SK-N-SH (cell line): ENCODE results near the gene NOL4L. TPM values are rescaled to one million over a fixed set of nuclear protein-coding genes. Genes with fewer than 3 reads are reported as not detected.

Experiments
- CTCF ChIA-PET: fragments of 300-600, 350-600 bp; formaldehyde crosslinking; extraction: SDS; loops from one replicate; lab custom pipeline; 2021; lab: Yijun Ruan, JAX
- POLR2A ChIA-PET: fragments of 350-600 bp; sonication (Branson Sonifier 250); formaldehyde crosslinking; extraction: SDS; loops from one replicate; lab custom pipeline; 2020; ENCODE audit warnings: antibody characterized with exemption, inconsistent platforms; lab: Yijun Ruan, JAX
- DNase-seq: peaks from one replicate; pipeline ENCODE4 v3.0.0; 2012
- H2AFZ ChIP-seq: fragments of 200-600 bp; sonication (generic); 2 replicates; pipeline ENCODE4 v1.8.1; 2016; ENCODE audit warnings: antibody characterized with exemption, mild to moderate bottlenecking, low read depth
- H3F3A ChIP-seq: fragments of 200-600 bp; sonication (generic); replicated peaks from 2 replicates; pipeline ENCODE3; 2016; ENCODE audit warnings: antibody characterized with exemption, mild to moderate bottlenecking; ENCODE audit not compliant: insufficient read depth
- H3K27ac ChIP-seq, 2 experiments: fragments of 200-500 bp in 1 of 2; fragments of 200-600 bp in 1 of 2; sonication (Bioruptor generic) in 1 of 2; sonication (generic), shearing (Covaris generic) in 1 of 2; 2 replicates each; pipeline versions ENCODE4 v1.5.1 to v1.6.1; 2014 to 2016; ENCODE audit warnings: low read depth in 2 of 2, inconsistent platforms in 1 of 2, low read length in 1 of 2, mild to moderate bottlenecking in 1 of 2, mixed read lengths in 1 of 2
- H3K27me3 ChIP-seq: fragments of 200-600 bp; sonication (generic), shearing (Covaris generic); 2 replicates; pipeline ENCODE4 v1.6.1; 2016; ENCODE audit warnings: mixed run types; ENCODE audit not compliant: insufficient read depth
- H3K36me3 ChIP-seq, 2 experiments: fragments of 200-500 bp in 1 of 2; fragments of 200-600 bp in 1 of 2; sonication (Bioruptor generic) in 1 of 2; sonication (generic) in 1 of 2; replicated peaks in 1 of 2; 2 replicates each; pipeline versions ENCODE3 to v1.5.1; 2014 to 2016; ENCODE audit warnings: low read length in 1 of 2, mild to moderate bottlenecking in 1 of 2; ENCODE audit not compliant: insufficient read depth in 2 of 2, control insufficient read depth in 1 of 2
- H3K4me1 ChIP-seq, 2 experiments: fragments of 200-500 bp in 1 of 2; fragments of 200-600 bp in 1 of 2; sonication (Bioruptor generic) in 1 of 2; sonication (generic), shearing (Covaris generic) in 1 of 2; 2 replicates each; pipeline versions ENCODE4 v1.5.1 to v1.6.1; 2014 to 2016; ENCODE audit warnings: low read depth in 1 of 2, low read length in 1 of 2, mixed run types in 1 of 2; ENCODE audit not compliant: insufficient read depth in 2 of 2, control insufficient read depth in 1 of 2
- H3K4me2 ChIP-seq: fragments of 200-600 bp; sonication (generic), shearing (Covaris generic); 2 replicates; pipeline ENCODE4 v1.6.1; 2017; ENCODE audit warnings: mixed run types
- H3K4me3 ChIP-seq, 2 experiments: fragments of 200-500 bp in 1 of 2; fragments of 200-600 bp in 1 of 2; sonication (Bioruptor generic) in 1 of 2; sonication (generic), shearing (Covaris generic) in 1 of 2; 2 replicates each; pipeline versions ENCODE4 v1.5.1 to v1.8.1; 2014 to 2016; ENCODE audit warnings: low read depth in 2 of 2, inconsistent platforms in 1 of 2, low read length in 1 of 2, mild to moderate bottlenecking in 1 of 2, mixed read lengths in 1 of 2, moderate library complexity in 1 of 2
- H3K79me2 ChIP-seq: fragments of 200-600 bp; sonication (generic); 2 replicates; pipeline ENCODE4 v1.8.1; 2017; ENCODE audit warnings: mild to moderate bottlenecking; ENCODE audit not compliant: insufficient read depth
- H3K9ac ChIP-seq: fragments of 200-600 bp; sonication (generic); 2 replicates; pipeline ENCODE4 v1.6.1; 2017; ENCODE audit warnings: mixed run types
- H3K9me2 ChIP-seq: fragments of 200-600 bp; sonication (generic); 2 replicates; pipeline ENCODE4 v1.6.1; 2017; ENCODE audit warnings: mixed run types
- H3K9me3 ChIP-seq: fragments of 200-600 bp; sonication (generic); 2 replicates; pipeline ENCODE4 v1.6.1; 2017; ENCODE audit warnings: mixed run types, mild to moderate bottlenecking, moderate library complexity
- H4K20me1 ChIP-seq: fragments of 200-600 bp; sonication (generic); 2 replicates; pipeline ENCODE4 v1.6.1; 2017; ENCODE audit warnings: mild to moderate bottlenecking, mixed run types; ENCODE audit not compliant: insufficient read depth
- ELF1 ChIP-seq: IDR thresholded peaks from 2 replicates; pipeline ENCODE4 v1.4.0; 2012
- EZH2phosphoT487 ChIP-seq: fragments of 200-600 bp; sonication (generic); IDR thresholded peaks from 2 replicates; pipeline ENCODE4 v1.6.1; 2017; ENCODE audit warnings: low read depth, mixed run types, mild to moderate bottlenecking, antibody characterized with exemption, moderate library complexity, borderline replicate concordance
- FOSL2 ChIP-seq: IDR thresholded peaks from 2 replicates; pipeline ENCODE4 v1.4.0; 2012; ENCODE audit warnings: low read depth, mild to moderate bottlenecking, moderate library complexity, borderline replicate concordance
- FOXM1 ChIP-seq: IDR thresholded peaks from 2 replicates; pipeline ENCODE4 v1.4.0; 2012; ENCODE audit warnings: low read depth, mild to moderate bottlenecking
- JUND ChIP-seq: IDR thresholded peaks from 2 replicates; pipeline ENCODE4 v1.4.0; 2012
- MEF2A ChIP-seq: IDR thresholded peaks from 2 replicates; pipeline ENCODE4 v1.4.0; 2012; ENCODE audit warnings: low read depth, borderline replicate concordance
- MXI1 ChIP-seq: IDR thresholded peaks from 2 replicates; pipeline ENCODE4 v1.6.1; 2012; ENCODE audit warnings: mild to moderate bottlenecking, low read depth, low read length, improper control_type of control experiment
- NRF1 ChIP-seq: IDR thresholded peaks from 2 replicates; pipeline ENCODE4 v1.6.1; 2012; ENCODE audit warnings: low read depth, mild to moderate bottlenecking, low read length
- RCOR1 ChIP-seq: fragments of 150-350 bp; IDR thresholded peaks from 2 replicates; pipeline ENCODE4 v1.6.1; 2017; ENCODE audit warnings: antibody characterized with exemption, low read length
- SIN3A ChIP-seq: IDR thresholded peaks from 2 replicates; pipeline ENCODE4 v1.6.1; 2012; ENCODE audit warnings: low read depth, mild to moderate bottlenecking, low read length, moderate library complexity, borderline replicate concordance
- SMC3 ChIP-seq: IDR thresholded peaks from 2 replicates; pipeline ENCODE4 v1.6.1; 2012; ENCODE audit warnings: low read depth, low read length, improper control_type of control experiment
- TEAD4 ChIP-seq: IDR thresholded peaks from 2 replicates; pipeline ENCODE4 v1.4.0; 2012; ENCODE audit warnings: mild to moderate bottlenecking, borderline replicate concordance; ENCODE audit not compliant: insufficient read depth
- YY1 ChIP-seq: IDR thresholded peaks from 2 replicates; pipeline ENCODE4 v1.4.0; 2012; ENCODE audit warnings: low read depth, mild to moderate bottlenecking
- WGBS: methylation state at CpG from one replicate; pipeline ENCODE4 v1.1.6; 2017; ENCODE audit warnings: low lambda C conversion rate; 5-methylcytosine and 5-hydroxymethylcytosine counted together
- polyA plus RNA-seq, 3 experiments: library from polyadenylated mRNA; depleted of rRNA; stranded (reverse); fragments of >200 nt; gene quantifications; 2 replicates each; pipeline ENCODE4 v1.2.3, GENCODE V29; 2012
- TF ChIP-seq, protein P1 (sequence below): IDR thresholded peaks from 2 replicates; pipeline ENCODE4 v1.4.0; 2012; ENCODE audit warnings: low read depth
- TF ChIP-seq, protein P2 (sequence below): IDR thresholded peaks from 2 replicates; pipeline ENCODE4; 2012
- TF ChIP-seq, protein P3 (sequence below): IDR thresholded peaks from 2 replicates; pipeline ENCODE4 v1.4.0; 2012; ENCODE audit warnings: low read depth, borderline replicate concordance
- TF ChIP-seq, protein P4 (sequence below): IDR thresholded peaks from 2 replicates; pipeline ENCODE4 v1.6.1; 2012; ENCODE audit warnings: mild to moderate bottlenecking, low read depth, low read length, moderate library complexity
- TF ChIP-seq, protein P5 (sequence below): fragments of 150-350 bp; IDR thresholded peaks from 2 replicates; pipeline ENCODE4 v1.6.1; 2017; ENCODE audit warnings: antibody characterized with exemption, low read length, low read depth, borderline replicate concordance

The NOL4L gene
- polyA plus RNA-seq, 1 of the 3 experiments (the other 2 are of a cell fraction), result 14.3 TPM

DNA sequence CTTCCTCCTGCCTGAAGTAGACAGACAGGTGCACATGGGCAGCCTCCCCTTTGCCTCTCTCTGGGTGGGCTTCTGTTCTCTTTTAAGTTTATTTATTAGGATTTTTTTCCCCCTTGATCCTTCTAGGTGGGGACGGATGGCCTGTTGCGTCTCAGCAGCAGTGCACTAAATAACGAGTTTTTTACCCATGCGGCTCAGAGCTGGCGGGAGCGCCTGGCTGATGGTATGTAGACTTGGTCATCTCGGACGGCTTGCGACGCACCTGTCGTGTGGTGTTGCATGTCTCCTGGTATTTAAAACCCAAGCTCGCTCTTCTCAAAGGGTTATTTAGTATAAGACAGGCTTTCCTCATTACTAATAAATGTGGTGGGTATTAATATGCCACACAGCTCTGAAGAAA is 153.7 kb downstream of the NOL4L start:
- Histone ChIP-seq H3K27ac (no peak overlapping the region), H3K4me1 (no peaks in the 10 kb centered on the region), H3K9me2 (no peaks in the 10 kb centered on the region), H3K9ac (no peak overlapping the region), H2AFZ (no peak overlapping the region), H4K20me1 (peaks cover 19% of the 10 kb centered on the region), H3K79me2 (peaks cover 34% of the 10 kb centered on the region), H3K27me3 (no peaks in the 10 kb centered on the region), H3F3A (no peaks in the 10 kb centered on the region), H3K4me3 (no peak overlapping the region), H3K9me3 (no peaks in the 10 kb centered on the region), H3K36me3 (peaks cover 68 to 87% of the 10 kb centered on the region in 2 experiments), H3K4me2 (no peak overlapping the region)
- CTCF ChIA-PET, result interaction anchor here (0.7 to 2.6 kb wide), 4 partner anchors 9 to 72 kb away, joined by 3 to 8 read pairs (median 4); no protein-coding TSS in a partner anchor
- WGBS, result 97% methylated on average over 12 of the region's 12 CpGs
- DNase-seq, result no peak
- POLR2A ChIA-PET, result no interaction called here
- TF ChIP-seq FOXM1 (no peak), JUND (no peak), FOSL2 (no peak), SMC3 (no peak), MEF2A (no peak), YY1 (no peak), MXI1 (no peak), ELF1 (no peak), TEAD4 (no peak), EZH2phosphoT487 (no peak), SIN3A (no peak), RCOR1 (no peak), NRF1 (no peak)
- TF ChIP-seq, protein P1, sequence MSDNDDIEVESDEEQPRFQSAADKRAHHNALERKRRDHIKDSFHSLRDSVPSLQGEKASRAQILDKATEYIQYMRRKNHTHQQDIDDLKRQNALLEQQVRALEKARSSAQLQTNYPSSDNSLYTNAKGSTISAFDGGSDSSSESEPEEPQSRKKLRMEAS, result no peak
- TF ChIP-seq, protein P2, sequence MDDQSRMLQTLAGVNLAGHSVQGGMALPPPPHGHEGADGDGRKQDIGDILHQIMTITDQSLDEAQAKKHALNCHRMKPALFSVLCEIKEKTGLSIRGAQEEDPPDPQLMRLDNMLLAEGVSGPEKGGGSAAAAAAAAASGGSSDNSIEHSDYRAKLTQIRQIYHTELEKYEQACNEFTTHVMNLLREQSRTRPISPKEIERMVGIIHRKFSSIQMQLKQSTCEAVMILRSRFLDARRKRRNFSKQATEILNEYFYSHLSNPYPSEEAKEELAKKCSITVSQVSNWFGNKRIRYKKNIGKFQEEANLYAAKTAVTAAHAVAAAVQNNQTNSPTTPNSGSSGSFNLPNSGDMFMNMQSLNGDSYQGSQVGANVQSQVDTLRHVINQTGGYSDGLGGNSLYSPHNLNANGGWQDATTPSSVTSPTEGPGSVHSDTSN, result no peak
- TF ChIP-seq, protein P3, sequence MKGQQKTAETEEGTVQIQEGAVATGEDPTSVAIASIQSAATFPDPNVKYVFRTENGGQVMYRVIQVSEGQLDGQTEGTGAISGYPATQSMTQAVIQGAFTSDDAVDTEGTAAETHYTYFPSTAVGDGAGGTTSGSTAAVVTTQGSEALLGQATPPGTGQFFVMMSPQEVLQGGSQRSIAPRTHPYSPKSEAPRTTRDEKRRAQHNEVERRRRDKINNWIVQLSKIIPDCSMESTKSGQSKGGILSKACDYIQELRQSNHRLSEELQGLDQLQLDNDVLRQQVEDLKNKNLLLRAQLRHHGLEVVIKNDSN, result no peak
- TF ChIP-seq, protein P4, sequence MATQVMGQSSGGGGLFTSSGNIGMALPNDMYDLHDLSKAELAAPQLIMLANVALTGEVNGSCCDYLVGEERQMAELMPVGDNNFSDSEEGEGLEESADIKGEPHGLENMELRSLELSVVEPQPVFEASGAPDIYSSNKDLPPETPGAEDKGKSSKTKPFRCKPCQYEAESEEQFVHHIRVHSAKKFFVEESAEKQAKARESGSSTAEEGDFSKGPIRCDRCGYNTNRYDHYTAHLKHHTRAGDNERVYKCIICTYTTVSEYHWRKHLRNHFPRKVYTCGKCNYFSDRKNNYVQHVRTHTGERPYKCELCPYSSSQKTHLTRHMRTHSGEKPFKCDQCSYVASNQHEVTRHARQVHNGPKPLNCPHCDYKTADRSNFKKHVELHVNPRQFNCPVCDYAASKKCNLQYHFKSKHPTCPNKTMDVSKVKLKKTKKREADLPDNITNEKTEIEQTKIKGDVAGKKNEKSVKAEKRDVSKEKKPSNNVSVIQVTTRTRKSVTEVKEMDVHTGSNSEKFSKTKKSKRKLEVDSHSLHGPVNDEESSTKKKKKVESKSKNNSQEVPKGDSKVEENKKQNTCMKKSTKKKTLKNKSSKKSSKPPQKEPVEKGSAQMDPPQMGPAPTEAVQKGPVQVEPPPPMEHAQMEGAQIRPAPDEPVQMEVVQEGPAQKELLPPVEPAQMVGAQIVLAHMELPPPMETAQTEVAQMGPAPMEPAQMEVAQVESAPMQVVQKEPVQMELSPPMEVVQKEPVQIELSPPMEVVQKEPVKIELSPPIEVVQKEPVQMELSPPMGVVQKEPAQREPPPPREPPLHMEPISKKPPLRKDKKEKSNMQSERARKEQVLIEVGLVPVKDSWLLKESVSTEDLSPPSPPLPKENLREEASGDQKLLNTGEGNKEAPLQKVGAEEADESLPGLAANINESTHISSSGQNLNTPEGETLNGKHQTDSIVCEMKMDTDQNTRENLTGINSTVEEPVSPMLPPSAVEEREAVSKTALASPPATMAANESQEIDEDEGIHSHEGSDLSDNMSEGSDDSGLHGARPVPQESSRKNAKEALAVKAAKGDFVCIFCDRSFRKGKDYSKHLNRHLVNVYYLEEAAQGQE, result no peak
- TF ChIP-seq, protein P5, sequence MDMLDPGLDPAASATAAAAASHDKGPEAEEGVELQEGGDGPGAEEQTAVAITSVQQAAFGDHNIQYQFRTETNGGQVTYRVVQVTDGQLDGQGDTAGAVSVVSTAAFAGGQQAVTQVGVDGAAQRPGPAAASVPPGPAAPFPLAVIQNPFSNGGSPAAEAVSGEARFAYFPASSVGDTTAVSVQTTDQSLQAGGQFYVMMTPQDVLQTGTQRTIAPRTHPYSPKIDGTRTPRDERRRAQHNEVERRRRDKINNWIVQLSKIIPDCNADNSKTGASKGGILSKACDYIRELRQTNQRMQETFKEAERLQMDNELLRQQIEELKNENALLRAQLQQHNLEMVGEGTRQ, result no peak
